Type B pancreatic cell (in vitro differentiated cells): ENCODE results near the gene FGF4. TPM values are rescaled to one million over a fixed set of nuclear protein-coding genes. Genes with fewer than 3 reads are reported as not detected.

Experiments
- DNase-seq: peaks from one replicate; pipeline ENCODE4 v3.0.0; 2021; ENCODE audit warnings: mixed read lengths; ENCODE audit not compliant: unreplicated experiment; ENCODE audit errors: extremely low spot score
- H3K27ac Mint-ChIP-seq: 2 replicates; pipeline ENCODE4 v1.8.0; 2021; ENCODE audit warnings: mild to moderate bottlenecking, mixed read lengths
- H3K27me3 Mint-ChIP-seq: 2 replicates; pipeline ENCODE4 v1.8.0; 2021; ENCODE audit warnings: mixed read lengths
- H3K36me3 Mint-ChIP-seq: 2 replicates; pipeline ENCODE4 v1.8.0; 2021; ENCODE audit warnings: mixed read lengths
- H3K4me1 Mint-ChIP-seq: one replicate; pipeline ENCODE4 v1.8.0; 2021; ENCODE audit warnings: mixed read lengths; ENCODE audit not compliant: unreplicated experiment
- H3K4me3 Mint-ChIP-seq: 2 replicates; pipeline ENCODE4 v1.8.0; 2021; ENCODE audit warnings: mild to moderate bottlenecking, mixed read lengths
- H3K9me3 Mint-ChIP-seq: 2 replicates; pipeline ENCODE4 v1.8.0; 2021; ENCODE audit warnings: mixed read lengths
- total RNA-seq: library from RNA; stranded (reverse); gene quantifications from 2 replicates; pipeline ENCODE4 v1.2.1, GENCODE V29; 2021; ENCODE audit warnings: low replicate concordance
- TF ChIP-seq, protein P1 (sequence below): fragments of 200-600 bp; sonication (generic); conservative IDR thresholded peaks from 2 replicates; pipeline ENCODE4 v1.5.0; 2021; ENCODE audit warnings: antibody characterized with exemption, mild to moderate bottlenecking

FGF4 gene
- total RNA-seq, 1 donor from 2014 or later, result 0.22 TPM

DNA sequence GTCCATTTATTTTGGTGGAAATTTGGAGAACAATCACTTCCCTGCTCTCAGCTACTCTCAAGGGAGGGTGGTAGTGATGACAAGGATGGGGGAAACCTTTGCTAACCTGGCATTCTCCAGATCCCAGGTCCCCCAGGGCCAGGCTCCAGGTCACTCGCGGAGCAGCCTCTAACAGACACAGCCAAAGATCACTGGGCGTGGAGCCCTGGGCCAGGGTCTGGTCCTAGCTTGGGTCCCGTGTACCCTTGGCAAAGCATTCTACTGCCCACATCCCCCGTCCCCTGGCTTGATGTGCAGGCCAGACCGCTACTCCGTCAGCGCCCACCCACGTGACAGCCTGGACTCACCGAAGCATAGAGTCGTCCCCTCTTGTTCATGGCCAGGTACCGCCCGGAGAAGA, 40.8 kb upstream of the FGF4 start:
- H3K27ac Mint-ChIP-seq, result no peak overlapping the region
- DNase-seq, result no peak
- H3K36me3 Mint-ChIP-seq, result no peaks in the 10 kb centered on the region
- no peaks in the 10 kb centered on the region for H3K9me3 Mint-ChIP-seq
- H3K27me3 Mint-ChIP-seq, result peaks cover 51% of the 10 kb centered on the region
- H3K4me3 Mint-ChIP-seq, result no peak overlapping the region
- peaks cover 5% of the 10 kb centered on the region for H3K4me1 Mint-ChIP-seq
- TF ChIP-seq, protein P1, sequence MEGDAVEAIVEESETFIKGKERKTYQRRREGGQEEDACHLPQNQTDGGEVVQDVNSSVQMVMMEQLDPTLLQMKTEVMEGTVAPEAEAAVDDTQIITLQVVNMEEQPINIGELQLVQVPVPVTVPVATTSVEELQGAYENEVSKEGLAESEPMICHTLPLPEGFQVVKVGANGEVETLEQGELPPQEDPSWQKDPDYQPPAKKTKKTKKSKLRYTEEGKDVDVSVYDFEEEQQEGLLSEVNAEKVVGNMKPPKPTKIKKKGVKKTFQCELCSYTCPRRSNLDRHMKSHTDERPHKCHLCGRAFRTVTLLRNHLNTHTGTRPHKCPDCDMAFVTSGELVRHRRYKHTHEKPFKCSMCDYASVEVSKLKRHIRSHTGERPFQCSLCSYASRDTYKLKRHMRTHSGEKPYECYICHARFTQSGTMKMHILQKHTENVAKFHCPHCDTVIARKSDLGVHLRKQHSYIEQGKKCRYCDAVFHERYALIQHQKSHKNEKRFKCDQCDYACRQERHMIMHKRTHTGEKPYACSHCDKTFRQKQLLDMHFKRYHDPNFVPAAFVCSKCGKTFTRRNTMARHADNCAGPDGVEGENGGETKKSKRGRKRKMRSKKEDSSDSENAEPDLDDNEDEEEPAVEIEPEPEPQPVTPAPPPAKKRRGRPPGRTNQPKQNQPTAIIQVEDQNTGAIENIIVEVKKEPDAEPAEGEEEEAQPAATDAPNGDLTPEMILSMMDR, result no peak

- Mint-ChIP-seq H3K27ac (no peak overlapping the region), H3K27me3 (peaks cover 41% of the 10 kb centered on the region), H3K36me3 (no peaks in the 10 kb centered on the region), H3K9me3 (no peaks in the 10 kb centered on the region), H3K4me3 (no peak overlapping the region), H3K4me1 (peaks cover 3% of the 10 kb centered on the region)
- no peak for DNase-seq
- TF ChIP-seq, protein P1, result no peak
These were observed 39.8 kb upstream of the FGF4 start for GRCh38 chr11:69814902-69815301.

DNA sequence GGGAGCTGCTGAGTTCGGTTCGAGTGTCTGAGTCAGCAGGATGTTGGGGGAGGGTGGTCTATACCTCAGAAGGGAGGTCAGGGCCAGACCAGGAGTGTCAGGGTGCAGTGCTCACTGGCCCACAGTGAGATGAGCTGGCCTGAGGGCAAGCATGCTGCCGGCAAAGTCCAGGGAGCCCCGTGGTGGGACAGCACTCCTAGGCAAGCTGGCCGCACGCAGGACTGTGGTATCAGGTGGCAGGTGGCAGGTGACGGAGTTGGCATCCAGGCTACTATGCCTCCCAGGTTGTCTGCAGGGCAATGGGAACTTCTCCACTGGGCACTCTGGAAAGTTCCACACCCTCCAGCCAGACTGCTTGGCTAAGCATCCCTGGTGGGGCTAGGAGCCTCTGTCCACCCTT, 39.3 kb upstream of the FGF4 start:
- no peak overlapping the region for H3K27ac Mint-ChIP-seq
- TF ChIP-seq, protein P1, result no peak

DNA sequence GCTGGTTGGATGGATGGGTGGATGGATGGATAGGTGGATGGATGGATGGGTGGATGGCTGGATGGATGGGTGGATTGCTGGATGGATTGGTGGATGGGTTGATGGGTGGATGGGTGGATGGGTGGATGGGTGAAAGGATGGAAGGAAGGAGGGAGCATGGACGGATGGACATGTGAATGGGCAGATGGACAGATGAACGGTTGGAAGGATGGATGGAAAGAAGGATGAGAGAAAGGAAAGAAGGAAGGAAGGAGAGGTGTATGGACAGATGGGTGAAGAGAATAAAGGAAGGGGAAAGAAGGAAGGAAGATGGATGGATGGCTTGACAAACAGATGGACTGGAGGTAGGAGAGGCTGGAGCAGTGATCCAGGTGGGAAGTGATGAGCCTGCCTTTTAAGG, 38.7 kb upstream of the FGF4 start:
- Mint-ChIP-seq H3K27me3 (peaks cover 37% of the 10 kb centered on the region), H3K36me3 (no peaks in the 10 kb centered on the region), H3K9me3 (no peaks in the 10 kb centered on the region), H3K4me1 (peaks cover 6% of the 10 kb centered on the region), H3K27ac (no peak overlapping the region), H3K4me3 (no peak overlapping the region)
- DNase-seq, result no peak
- TF ChIP-seq, protein P1, result no peak

More for the DNA sequence above, 39.3 kb upstream of the FGF4 start:
- Mint-ChIP-seq H3K4me1 (peaks cover 4% of the 10 kb centered on the region), H3K36me3 (no peaks in the 10 kb centered on the region), H3K9me3 (no peaks in the 10 kb centered on the region), H3K27me3 (peaks cover 40% of the 10 kb centered on the region), H3K4me3 (no peak overlapping the region)
- DNase-seq, result no peak

GRCh38 chr11:69812946-69813345, 37.8 kb upstream of the FGF4 start:
- Mint-ChIP-seq H3K4me3 (no peak overlapping the region), H3K4me1 (peaks cover 6% of the 10 kb centered on the region), H3K9me3 (no peaks in the 10 kb centered on the region), H3K27ac (no peak overlapping the region), H3K27me3 (peaks cover 43% of the 10 kb centered on the region), H3K36me3 (no peaks in the 10 kb centered on the region)
- no peak for DNase-seq
- TF ChIP-seq, protein P1, result no peak

DNA sequence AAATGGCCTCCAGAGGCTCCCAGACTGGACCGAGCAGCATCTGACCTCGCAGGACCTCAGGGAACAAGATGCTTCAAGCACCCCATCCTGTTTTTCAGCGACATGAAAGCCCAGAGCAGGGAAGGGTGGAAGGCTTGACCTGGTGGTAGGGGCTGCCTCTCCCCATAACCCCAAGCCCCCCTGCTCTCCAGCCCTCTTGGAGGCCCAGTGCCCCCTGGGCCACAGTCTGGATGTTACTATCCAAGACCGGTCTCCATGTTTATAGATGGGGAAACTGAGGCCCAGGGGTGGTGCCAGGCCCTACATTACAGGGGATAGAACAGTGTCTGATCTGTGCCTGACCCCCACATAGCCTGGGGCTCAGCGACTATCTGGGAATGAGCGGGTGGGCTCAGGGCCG, 37.1 kb upstream of the FGF4 start:
- H3K27me3 Mint-ChIP-seq, result peaks cover 43% of the 10 kb centered on the region
- H3K9me3 Mint-ChIP-seq, result no peaks in the 10 kb centered on the region
- H3K4me1 Mint-ChIP-seq, result peaks cover 6% of the 10 kb centered on the region
- TF ChIP-seq, protein P1, result no peak
- no peak overlapping the region for H3K27ac Mint-ChIP-seq
- H3K36me3 Mint-ChIP-seq, result no peaks in the 10 kb centered on the region
- no peak for DNase-seq
- H3K4me3 Mint-ChIP-seq, result no peak overlapping the region
